Body of pancreas (tissue), 4 donors: ENCODE data around the gene SUPT5H. TPM values are rescaled to one million over a fixed set of nuclear protein-coding genes. Genes with fewer than 3 reads are reported as not detected.
A peak's percentile ranks its signal among the peaks of the same experiment; 100 is the strongest.

ENCODE experiments used
- ATAC-seq: fragments of 150-250 bp; one replicate; pipeline ENCODE4 v1.9.1; 2016
- DNase-seq, 4 donors: peaks; one replicate each; pipeline ENCODE4 v3.0.0-alpha.2; 2019
- H3K27ac ChIP-seq, 4 donors: fragments of 200-600 bp; sonication (generic); 1 replicate in 3 of 4; 2 replicates in 1 of 4; pipeline versions ENCODE4 v1.5.1 to v1.6.1; 2016 to 2019; ENCODE audit warnings: mild to moderate bottlenecking in 1 of 4, mixed read lengths in 1 of 4, moderate library complexity in 1 of 4
- H3K27me3 ChIP-seq, 2 donors: fragments of 200-600 bp; sonication (generic); one replicate each; pipeline ENCODE4 v1.6.0; 2016; ENCODE audit warnings: mild to moderate bottlenecking in 1 of 2
- H3K36me3 ChIP-seq, 2 donors: fragments of 200-600 bp; sonication (generic); replicated peaks in 1 of 2; 2 replicates each; pipeline ENCODE4 v1.5.1; 2016; ENCODE audit warnings: low read depth in 2 of 2; ENCODE audit not compliant: insufficient read depth in 1 of 2
- H3K4me1 ChIP-seq: fragments of 200-600 bp; sonication (generic); one replicate; pipeline ENCODE4 v1.6.0; 2016
- H3K4me3 ChIP-seq, 2 donors: fragments of 200-600 bp; sonication (generic); 1 replicate in 1 of 2; 2 replicates in 1 of 2; pipeline ENCODE4 v1.5.1; 2016 to 2019
- H3K9me3 ChIP-seq, 3 donors: fragments of 200-600 bp; sonication (generic); 1 replicate in 2 of 3; 2 replicates in 1 of 3; pipeline ENCODE4 v1.5.1; 2016
- CTCF ChIP-seq, 7 experiments: fragments of 450-650 bp in 4 of 7; fragments of 200-600 bp in 3 of 7; sonication (generic) in 3 of 7; IDR thresholded peaks; one replicate each; pipeline ENCODE4 v1.5.1; 2016 to 2019; ENCODE audit warnings: antibody characterized with exemption in 7 of 7
- POLR2A ChIP-seq, 3 donors: fragments of 450-650 bp; IDR thresholded peaks; one replicate each; pipeline ENCODE4 v1.6.1; 2016; ENCODE audit warnings: antibody characterized with exemption in 3 of 3, mild to moderate bottlenecking in 2 of 3
- WGBS, 2 donors: methylation state at CpG; one replicate each; pipeline ENCODE4 v1.1.5; 2017; 5-methylcytosine and 5-hydroxymethylcytosine counted together
- intact Hi-C: fragments of 100-400 bp; cut with DNase I; formaldehyde crosslinking; loops from one replicate; pipeline ENCODE4 v1.15.1; 2023
- total RNA-seq, 2 donors: library from RNA; depleted of rRNA; stranded (reverse); fragments of >200 nt; gene quantifications; one replicate each; pipeline ENCODE4 v1.1.0, GENCODE V29; 2016

The SUPT5H gene
- total RNA-seq, 2 donors from 2014 or later = 82.0 to 90.3 TPM

GRCh38 chr19:39438270-39438934, 7.0 kb upstream of the SUPT5H start:
- H3K36me3 ChIP-seq = peaks cover 0 to 8% of the 10 kb centered on the region in 2 donors
- intact Hi-C loops = no loop called here
- no peaks in the 10 kb centered on the region for H3K9me3 ChIP-seq
- H3K27me3 ChIP-seq = no peaks in the 10 kb centered on the region
- TF ChIP-seq CTCF (IDR thresholded peaks at IDR 0.05) (no peak), POLR2A (IDR thresholded peaks at IDR 0.05) (no peak)
- no peak for ATAC-seq
- H3K27ac ChIP-seq = no peak overlapping the region
- no peak for DNase-seq
- H3K4me3 ChIP-seq = no peak overlapping the region
- WGBS, 2 donors = 72 to 73% methylated on average over 9 of the region's 9 CpGs
- peaks cover 37% of the 10 kb centered on the region for H3K4me1 ChIP-seq

GRCh38 chr19:39444598-39445195, 685 bp upstream of the SUPT5H start:
- WGBS, 2 donors = 2 to 3% methylated on average over 17 of the region's 17 CpGs
- intact Hi-C loops = loop anchor here (10.0 kb wide), 1 partner anchor 90 kb away; the partner anchor contains the start of gene EID2B
- peak in 1 of 4 donors; percentile 21 for DNase-seq
- Histone ChIP-seq H3K4me3 (peak overlapping the region; percentile 13 to 93), H3K36me3 (no peaks in the 10 kb centered on the region), H3K27me3 (no peaks in the 10 kb centered on the region), H3K9me3 (no peaks in the 10 kb centered on the region), H3K27ac (peak overlapping the region in 3 of 4 donors; percentile 79 to 96 (median 92)), H3K4me1 (peaks cover 46% of the 10 kb centered on the region)
- ATAC-seq = no peak
- TF ChIP-seq CTCF (IDR thresholded peaks at IDR 0.05) = no peak
- no peak for TF ChIP-seq POLR2A (IDR thresholded peaks at IDR 0.05)

GRCh38 chr19:39446365-39447084, 1.1 kb downstream of the SUPT5H start:
- Histone ChIP-seq H3K27ac (peak overlapping the region in 2 of 4 donors; percentile 79 to 96), H3K4me3 (peak overlapping the region; percentile 93 to 94), H3K4me1 (peaks cover 47% of the 10 kb centered on the region), H3K36me3 (no peaks in the 10 kb centered on the region), H3K9me3 (no peaks in the 10 kb centered on the region), H3K27me3 (no peaks in the 10 kb centered on the region)
- no peak for TF ChIP-seq CTCF (IDR thresholded peaks at IDR 0.05)
- TF ChIP-seq POLR2A (IDR thresholded peaks at IDR 0.05) = no peak
- DNase-seq = no peak
- intact Hi-C loops = loop anchor here (10.0 kb wide), 1 partner anchor 88 kb away; the partner anchor contains the start of gene EID2B
- 65 to 67% methylated on average over 14 to 16 of the region's 16 CpGs for WGBS, 2 donors
- ATAC-seq = no peak

GRCh38 chr19:39448271-39448670, 2.9 kb downstream of the SUPT5H start:
- Histone ChIP-seq H3K4me3 (no peak overlapping the region), H3K27me3 (no peaks in the 10 kb centered on the region), H3K9me3 (no peaks in the 10 kb centered on the region), H3K4me1 (peaks cover 47% of the 10 kb centered on the region), H3K27ac (no peak overlapping the region), H3K36me3 (peaks cover 0 to 3% of the 10 kb centered on the region in 2 donors)
- TF ChIP-seq POLR2A (IDR thresholded peaks at IDR 0.05) = no peak
- TF ChIP-seq CTCF (IDR thresholded peaks at IDR 0.05) = no peak
- ATAC-seq (no peak), DNase-seq (no peak)
- intact Hi-C loops = loop anchor here (10.0 kb wide), 1 partner anchor 87 kb away; the partner anchor contains the start of gene EID2B
- WGBS, 2 donors = 56 to 60% methylated on average over 3 of the region's 3 CpGs
